22Rv1 (cell line): ENCODE results near the gene MIA3.
"Not testable (repeated sequence)": the region's sequence is repeated elsewhere in the genome, so short reads cannot be mapped to it uniquely, and the experiment has no call there.

Source experiments
- H3K27ac ChIP-seq: fragments of 450-650 bp; 2 replicates; pipeline ENCODE4 v1.5.1; 2017
- CTCF ChIP-seq: fragments of 450-650 bp; IDR thresholded peaks from 2 replicates; pipeline ENCODE4 v1.5.1; 2017; ENCODE audit warnings: mild to moderate bottlenecking
- ZFX ChIP-seq: fragments of 450-650 bp; IDR thresholded peaks from 2 replicates; pipeline ENCODE4 v1.6.1; 2017; ENCODE audit warnings: antibody characterized with exemption, borderline replicate concordance

MIA3 gene

GRCh38 chr1:222606757-222607156 lies 11.1 kb upstream of the MIA3 start:
- no peak for TF ChIP-seq CTCF
- no peak for TF ChIP-seq ZFX
- no peak overlapping the region for H3K27ac ChIP-seq

- H3K27ac ChIP-seq, result not testable (repeated sequence)
These were observed 8.8 kb upstream of the MIA3 start for GRCh38 chr1:222609111-222609510.

- TF ChIP-seq ZFX, result no peak
- no peak for TF ChIP-seq CTCF
- H3K27ac ChIP-seq, result no peak overlapping the region
These were observed 7.2 kb upstream of the MIA3 start for GRCh38 chr1:222610728-222611127.

GRCh38 chr1:222613627-222614026 lies 4.3 kb upstream of the MIA3 start:
- H3K27ac ChIP-seq, result peak overlapping the region; percentile 37

GRCh38 chr1:222616525-222616924 lies 1.4 kb upstream of the MIA3 start:
- H3K27ac ChIP-seq, result no peak overlapping the region
- no peak for TF ChIP-seq CTCF
- TF ChIP-seq ZFX, result no peak

More at GRCh38 chr1:222613627-222614026, 4.3 kb upstream of the MIA3 start:
- no peak for TF ChIP-seq ZFX
- TF ChIP-seq CTCF, result no peak

- H3K27ac ChIP-seq, result no peak overlapping the region
- TF ChIP-seq ZFX (no peak), CTCF (no peak)
These were observed 438 bp upstream of the MIA3 start for GRCh38 chr1:222617367-222617951.

- peak overlapping the region; percentile 55 for H3K27ac ChIP-seq
- TF ChIP-seq CTCF (no peak), ZFX (no peak)
These were observed 1.1 kb downstream of the MIA3 start for GRCh38 chr1:222618880-222619596.
